ENCODE measurements around the gene SAPCD2.
A peak's percentile ranks its signal among the peaks of the same experiment; 100 is the strongest.
"Not testable (repeated sequence)": the region's sequence is repeated elsewhere in the genome, so short reads cannot be mapped to it uniquely, and the experiment has no call there.

SAPCD2 gene

GRCh38 chr9:137034709-137035506 lies 35.4 kb downstream of the SAPCD2 start:
- peak; percentile 97 for TF ChIP-seq CTCF (IDR thresholded peaks at IDR 0.05; ENCODE audit: borderline replicate concordance, insufficient read depth, low read depth, low read length)
- peak overlapping the region; percentile 16 for H3K4me3 ChIP-seq (ENCODE audit: low read depth, low read length)

DNA sequence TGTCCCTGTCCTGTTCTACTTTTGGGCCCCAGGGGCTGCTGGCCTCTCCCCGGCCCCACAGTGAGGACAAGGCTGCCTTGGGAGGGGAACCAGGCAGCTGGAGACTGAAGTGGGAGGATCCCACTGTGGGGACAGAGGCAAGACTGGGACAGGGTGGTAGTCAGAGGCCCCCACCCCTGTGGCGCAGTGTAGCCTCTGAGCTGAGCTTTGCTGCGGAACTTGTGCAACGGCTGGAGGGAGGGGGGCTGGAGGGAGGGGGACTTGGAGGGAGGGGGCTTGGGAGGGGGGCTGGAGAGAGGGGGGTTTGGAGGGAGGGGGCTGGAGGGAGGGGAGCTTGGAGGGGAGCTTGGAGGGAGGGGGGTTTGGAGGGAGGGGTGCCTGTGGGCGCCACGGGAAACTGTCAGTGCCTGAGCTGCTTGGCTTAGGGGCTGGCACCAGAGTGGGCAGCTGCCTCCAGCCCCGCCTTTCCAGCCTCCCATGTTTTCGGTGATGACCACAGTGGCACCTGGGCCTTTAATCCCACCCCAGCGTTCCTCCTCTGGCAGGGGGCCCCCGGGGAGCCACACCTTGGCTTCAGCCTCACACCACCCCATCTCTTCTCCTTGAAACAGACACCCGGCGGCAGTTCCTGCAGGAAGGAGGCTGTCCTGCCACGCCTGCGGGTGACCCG lies 36.2 kb downstream of the SAPCD2 start:
- no peak overlapping the region for H3K4me3 ChIP-seq (ENCODE audit: low read depth, low read length)
- TF ChIP-seq CTCF (IDR thresholded peaks at IDR 0.05; ENCODE audit: borderline replicate concordance, insufficient read depth, low read depth, low read length) = no peak

DNA sequence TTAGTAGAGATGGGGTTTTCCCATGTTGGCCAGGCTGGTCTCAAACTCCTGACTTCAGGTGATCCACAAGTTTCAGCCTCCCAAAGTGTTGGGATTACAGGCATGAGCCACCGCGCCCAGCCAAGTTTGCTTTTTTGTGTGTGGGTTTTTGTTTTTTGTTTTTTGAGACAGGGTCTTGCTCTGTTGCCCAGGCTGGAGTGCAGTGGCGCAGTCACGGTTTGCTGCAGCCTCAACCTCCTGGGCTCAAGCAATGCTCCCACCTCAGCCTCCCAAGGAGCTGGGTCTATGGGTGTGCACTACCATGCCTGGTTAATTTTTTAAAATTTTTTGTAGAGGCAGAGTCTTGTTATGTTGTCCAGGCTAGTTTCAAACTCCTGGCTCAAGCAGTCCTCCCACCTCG lies 36.9 kb downstream of the SAPCD2 start:
- not testable (repeated sequence) for H3K4me3 ChIP-seq (ENCODE audit: low read depth, low read length)

DNA sequence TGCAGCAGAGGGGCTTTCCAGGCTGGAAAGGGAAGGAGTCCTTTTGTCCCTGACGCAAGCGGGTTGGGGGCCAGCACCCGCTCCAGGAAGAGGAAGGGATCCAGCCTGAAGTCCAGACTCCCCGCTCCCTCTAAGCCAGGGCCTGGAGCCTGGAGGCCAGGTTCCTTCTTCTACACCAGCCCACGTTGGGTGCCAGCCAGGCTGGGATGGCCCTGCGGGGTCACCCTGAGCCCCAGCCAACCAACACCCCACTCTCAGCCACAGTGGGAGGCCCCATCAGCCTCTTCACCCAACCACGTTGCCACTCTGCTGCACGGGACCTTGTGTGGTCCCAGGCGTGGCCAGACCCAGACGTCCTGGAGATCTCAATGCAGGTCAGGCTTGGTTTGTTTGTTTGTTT lies 37.5 kb downstream of the SAPCD2 start:
- H3K4me3 ChIP-seq (ENCODE audit: low read depth, low read length) = no peak overlapping the region

GRCh38 chr9:137031904-137032640 lies 38.3 kb downstream of the SAPCD2 start, which contains the start of gene FUT7:
Gene FUT7 (minus strand): TSS chr9:137032088. CDS start chr9:137031991, 97 bp downstream.
- H3K4me3 ChIP-seq (ENCODE audit: low read depth, low read length) = no peak within 1 kb of the TSS
- TF ChIP-seq CTCF (IDR thresholded peaks at IDR 0.05; ENCODE audit: borderline replicate concordance, insufficient read depth, low read depth, low read length) = no peak

More for the DNA sequence above, 37.5 kb downstream of the SAPCD2 start:
- no peak for TF ChIP-seq CTCF (IDR thresholded peaks at IDR 0.05; ENCODE audit: borderline replicate concordance, insufficient read depth, low read depth, low read length)

DNA sequence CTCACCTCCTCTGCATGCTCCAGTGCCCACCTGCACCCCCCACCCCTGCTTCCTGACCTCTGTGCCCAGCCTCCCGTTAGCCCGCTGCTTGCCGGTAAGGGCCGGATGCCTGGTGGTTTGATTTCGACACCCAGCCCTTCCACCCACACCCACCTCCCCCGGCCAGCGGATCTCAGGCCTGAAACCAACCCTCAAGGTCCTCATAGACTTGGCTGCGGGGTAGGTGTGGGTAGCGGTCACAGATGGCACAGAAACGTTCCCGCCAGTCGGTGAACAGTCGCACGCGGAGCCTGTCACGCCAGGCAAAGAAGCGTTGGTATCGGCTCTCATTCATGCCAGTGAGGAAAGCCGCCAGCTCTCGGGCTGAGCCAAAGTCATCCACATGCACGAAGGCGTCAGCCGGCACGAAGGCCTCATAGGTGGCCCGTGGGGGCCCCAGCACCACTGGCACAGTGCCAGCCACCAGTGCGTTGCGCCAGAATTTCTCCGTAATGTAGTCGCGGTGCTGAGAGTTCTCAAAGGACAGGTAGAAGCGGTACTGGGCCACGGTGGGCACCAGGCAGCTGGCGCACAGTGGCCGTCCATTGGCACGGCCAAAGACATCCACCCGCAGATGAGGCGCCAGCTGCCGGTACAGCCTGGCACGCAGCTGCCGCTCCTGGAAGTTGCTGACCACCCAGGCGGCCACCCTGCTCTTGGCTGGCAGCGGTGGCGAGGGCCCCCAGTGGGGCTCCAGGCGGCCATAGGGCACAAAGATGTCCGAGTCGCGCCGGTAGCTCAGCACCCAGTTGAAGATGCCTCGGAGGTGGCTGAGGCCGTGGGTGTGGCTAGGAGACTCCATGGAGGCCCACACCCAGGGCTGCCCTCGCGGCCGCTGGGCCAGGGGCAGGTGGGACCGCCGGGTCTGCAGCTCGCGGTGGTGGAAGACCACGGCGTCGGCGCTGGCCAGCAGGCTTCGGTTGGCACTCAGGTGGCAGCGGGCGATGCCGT lies 39.5 kb downstream of the SAPCD2 start:
- TF ChIP-seq CTCF (IDR thresholded peaks at IDR 0.05; ENCODE audit: borderline replicate concordance, insufficient read depth, low read depth, low read length) = no peak
- no peak overlapping the region for H3K4me3 ChIP-seq (ENCODE audit: low read depth, low read length)

All from GM12875 (cell line).